ENCODE measurements around the gene STAG1. TPM values are rescaled to one million over a fixed set of nuclear protein-coding genes. Genes with fewer than 3 reads are reported as not detected.

STAG1 gene
- total RNA-seq, 2 donors from 2014 or later: 38.2 to 43.5 TPM

DNA sequence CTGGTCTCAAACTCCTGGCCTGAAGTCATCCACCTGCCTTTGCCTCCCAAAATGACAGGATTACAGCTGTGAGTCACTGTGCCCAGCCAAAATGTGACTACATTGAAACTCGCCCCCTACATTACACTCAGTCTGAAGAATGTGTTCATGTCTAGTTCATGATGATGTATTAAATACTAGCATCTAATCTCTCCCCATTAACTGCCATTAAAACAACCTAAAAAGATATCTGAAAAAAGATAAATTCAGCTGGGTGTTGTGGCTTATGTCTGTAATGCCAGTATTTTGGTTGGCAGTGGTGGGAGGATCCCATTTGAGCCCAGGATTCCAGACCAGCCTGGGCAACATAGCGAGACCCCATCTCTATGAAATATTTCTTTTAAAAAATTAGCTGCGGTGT is 342.6 kb downstream of the STAG1 start:
- intact Hi-C loops (cut with DNase I): no loop called here

DNA sequence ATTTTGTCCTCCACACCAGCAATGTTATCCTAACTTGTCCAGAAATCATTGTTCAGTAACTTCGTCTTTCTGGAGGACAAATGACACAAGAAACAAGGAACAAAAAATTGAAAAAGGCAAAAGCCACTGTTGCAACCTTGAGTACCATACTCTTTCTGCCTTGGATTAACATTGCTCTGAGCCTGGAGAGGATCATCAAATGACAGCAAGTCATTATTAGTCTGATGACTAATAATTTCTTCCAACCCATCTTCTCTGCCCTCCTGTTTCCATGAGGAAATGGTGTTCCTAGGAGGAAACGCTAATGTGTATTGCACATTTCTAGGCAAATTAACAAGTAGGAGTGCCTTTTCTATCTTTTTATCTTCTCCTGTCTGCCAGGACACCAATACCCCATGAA is 348.1 kb downstream of the STAG1 start:
- no peaks in the 10 kb centered on the region for H3K27me3 ChIP-seq
- intact Hi-C loops (cut with DNase I): no loop called here
- no peak for DNase-seq
- no peaks in the 10 kb centered on the region for H3K4me1 ChIP-seq
- TF ChIP-seq, protein P1, sequence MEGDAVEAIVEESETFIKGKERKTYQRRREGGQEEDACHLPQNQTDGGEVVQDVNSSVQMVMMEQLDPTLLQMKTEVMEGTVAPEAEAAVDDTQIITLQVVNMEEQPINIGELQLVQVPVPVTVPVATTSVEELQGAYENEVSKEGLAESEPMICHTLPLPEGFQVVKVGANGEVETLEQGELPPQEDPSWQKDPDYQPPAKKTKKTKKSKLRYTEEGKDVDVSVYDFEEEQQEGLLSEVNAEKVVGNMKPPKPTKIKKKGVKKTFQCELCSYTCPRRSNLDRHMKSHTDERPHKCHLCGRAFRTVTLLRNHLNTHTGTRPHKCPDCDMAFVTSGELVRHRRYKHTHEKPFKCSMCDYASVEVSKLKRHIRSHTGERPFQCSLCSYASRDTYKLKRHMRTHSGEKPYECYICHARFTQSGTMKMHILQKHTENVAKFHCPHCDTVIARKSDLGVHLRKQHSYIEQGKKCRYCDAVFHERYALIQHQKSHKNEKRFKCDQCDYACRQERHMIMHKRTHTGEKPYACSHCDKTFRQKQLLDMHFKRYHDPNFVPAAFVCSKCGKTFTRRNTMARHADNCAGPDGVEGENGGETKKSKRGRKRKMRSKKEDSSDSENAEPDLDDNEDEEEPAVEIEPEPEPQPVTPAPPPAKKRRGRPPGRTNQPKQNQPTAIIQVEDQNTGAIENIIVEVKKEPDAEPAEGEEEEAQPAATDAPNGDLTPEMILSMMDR (IDR thresholded peaks at IDR 0.05): no peak
- no peaks in the 10 kb centered on the region for H3K36me3 ChIP-seq
- H3K9me3 ChIP-seq: no peaks in the 10 kb centered on the region
- H3K4me3 ChIP-seq: no peak overlapping the region
- H3K9ac ChIP-seq (ENCODE audit: low read depth in 2 of 2, low read length in 2 of 2): no peak overlapping the region
- H3K27ac ChIP-seq: no peak overlapping the region

More for the DNA sequence above, 342.6 kb downstream of the STAG1 start:
- no peaks in the 10 kb centered on the region for H3K4me1 ChIP-seq
- no peak overlapping the region for H3K4me3 ChIP-seq
- no peak for DNase-seq
- no peaks in the 10 kb centered on the region for H3K36me3 ChIP-seq
- H3K27me3 ChIP-seq: no peaks in the 10 kb centered on the region
- H3K9ac ChIP-seq (ENCODE audit: low read depth in 2 of 2, low read length in 2 of 2): no peak overlapping the region
- H3K27ac ChIP-seq: no peak overlapping the region
- H3K9me3 ChIP-seq: no peaks in the 10 kb centered on the region
- TF ChIP-seq, protein P1 (IDR thresholded peaks at IDR 0.05): no peak

DNA sequence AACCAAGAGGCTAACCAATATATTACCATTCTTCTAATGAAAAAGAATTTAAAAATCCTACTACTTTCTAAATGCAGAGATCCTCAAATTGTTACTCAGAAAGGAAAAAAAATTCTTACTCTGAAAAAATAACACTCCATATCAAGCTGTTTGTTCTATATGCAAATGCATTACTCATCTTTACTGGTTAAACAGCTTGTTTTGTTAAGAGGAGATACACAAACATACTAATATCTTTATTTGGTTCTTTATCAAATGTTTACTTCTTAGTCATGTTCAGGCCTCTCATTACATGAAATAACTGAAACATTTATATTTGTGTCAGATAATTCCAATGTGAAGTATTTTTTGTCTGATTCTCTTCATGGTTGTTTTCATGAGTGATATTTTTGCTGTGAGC is 355.3 kb downstream of the STAG1 start:
- H3K27me3 ChIP-seq: no peaks in the 10 kb centered on the region
- H3K4me1 ChIP-seq: no peaks in the 10 kb centered on the region
- no peak overlapping the region for H3K4me3 ChIP-seq
- TF ChIP-seq, protein P1 (IDR thresholded peaks at IDR 0.05): no peak
- no peak overlapping the region for H3K9ac ChIP-seq (ENCODE audit: low read depth in 2 of 2, low read length in 2 of 2)
- H3K27ac ChIP-seq: no peak overlapping the region
- DNase-seq: no peak
- no peaks in the 10 kb centered on the region for H3K9me3 ChIP-seq
- intact Hi-C loops (cut with DNase I): no loop called here
- H3K36me3 ChIP-seq: no peaks in the 10 kb centered on the region

DNA sequence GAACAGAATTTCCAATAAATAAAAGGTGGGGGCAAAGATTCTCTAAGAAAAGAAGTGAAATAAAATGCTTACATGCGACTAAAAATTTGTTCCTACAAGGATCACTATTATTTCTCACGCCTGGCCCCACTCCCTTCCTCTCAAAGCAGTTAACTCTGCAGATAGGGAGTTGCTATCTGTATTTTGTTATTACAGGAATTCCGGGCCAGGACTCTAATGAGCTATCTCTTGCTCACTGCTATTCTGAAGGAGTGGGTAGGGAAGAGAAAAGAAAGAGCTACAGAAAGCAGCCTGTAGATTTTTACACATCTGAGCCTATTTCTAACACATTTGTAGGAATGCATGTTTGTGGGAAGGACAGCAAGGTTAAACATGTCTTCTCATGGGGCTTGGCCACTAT is 361.6 kb downstream of the STAG1 start:
- intact Hi-C loops (cut with DNase I): loop anchor here (5.0 kb wide), 3 partner anchors 313 to 622 kb away; partner anchors contain the start of gene STAG1
- no peaks in the 10 kb centered on the region for H3K27me3 ChIP-seq
- no peak overlapping the region for H3K9ac ChIP-seq (ENCODE audit: low read depth in 2 of 2, low read length in 2 of 2)
- DNase-seq: no peak
- no peaks in the 10 kb centered on the region for H3K4me1 ChIP-seq
- H3K9me3 ChIP-seq: no peaks in the 10 kb centered on the region
- no peak overlapping the region for H3K4me3 ChIP-seq
- H3K36me3 ChIP-seq: no peaks in the 10 kb centered on the region
- TF ChIP-seq, protein P1 (IDR thresholded peaks at IDR 0.05): no peak
- H3K27ac ChIP-seq: no peak overlapping the region

DNA sequence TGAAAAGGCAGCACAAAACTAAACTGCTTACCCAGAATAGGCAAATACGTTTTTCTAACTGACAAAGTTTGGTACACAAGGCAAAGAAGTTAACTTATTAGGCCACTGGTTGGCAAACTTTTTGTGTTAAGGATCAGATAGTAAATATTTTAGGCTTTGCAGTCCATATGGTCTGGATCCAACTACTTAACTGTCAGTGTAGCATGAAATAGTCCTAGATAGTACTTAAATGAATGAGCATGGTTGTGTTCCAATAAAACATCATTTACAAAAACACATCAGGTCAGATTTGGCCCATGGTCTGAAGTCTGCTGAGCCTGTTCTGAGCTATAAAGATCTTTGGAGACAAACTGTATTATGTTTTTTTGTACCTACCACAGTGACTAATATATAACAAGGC is 365.1 kb downstream of the STAG1 start:
- intact Hi-C loops (cut with DNase I): no loop called here
- H3K27ac ChIP-seq: no peak overlapping the region
- H3K27me3 ChIP-seq: no peaks in the 10 kb centered on the region

More for the DNA sequence above, 365.1 kb downstream of the STAG1 start:
- Histone ChIP-seq H3K9me3 (no peaks in the 10 kb centered on the region), H3K9ac (ENCODE audit: low read depth in 2 of 2, low read length in 2 of 2) (no peak overlapping the region), H3K4me3 (no peak overlapping the region), H3K4me1 (no peaks in the 10 kb centered on the region), H3K36me3 (no peaks in the 10 kb centered on the region)
- no peak for DNase-seq
- TF ChIP-seq, protein P1 (IDR thresholded peaks at IDR 0.05): no peak
